Hepatocyte (in vitro differentiated cells): ENCODE data around the gene CWH43.

Experiments used
- EZH2 ChIP-seq: fragments of 200-600 bp; sonication (generic); IDR thresholded peaks from 2 replicates; pipeline ENCODE4 v1.6.1; 2016; ENCODE audit warnings: antibody characterized with exemption, mild to moderate bottlenecking, borderline replicate concordance
- EZH2phosphoT487 ChIP-seq: fragments of 200-600 bp; sonication (generic); IDR thresholded peaks from one replicate; pipeline ENCODE4 v1.6.1; 2018; ENCODE audit warnings: antibody characterized with exemption, mild to moderate bottlenecking, low read depth, moderate library complexity; ENCODE audit not compliant: unreplicated experiment, severe bottlenecking
- TF ChIP-seq, protein P1 (sequence below): fragments of 200-600 bp; sonication (generic); IDR thresholded peaks from 2 replicates; pipeline ENCODE4 v1.5.1; 2016; ENCODE audit warnings: antibody characterized with exemption, mild to moderate bottlenecking; ENCODE audit not compliant: poor library complexity

DNA sequence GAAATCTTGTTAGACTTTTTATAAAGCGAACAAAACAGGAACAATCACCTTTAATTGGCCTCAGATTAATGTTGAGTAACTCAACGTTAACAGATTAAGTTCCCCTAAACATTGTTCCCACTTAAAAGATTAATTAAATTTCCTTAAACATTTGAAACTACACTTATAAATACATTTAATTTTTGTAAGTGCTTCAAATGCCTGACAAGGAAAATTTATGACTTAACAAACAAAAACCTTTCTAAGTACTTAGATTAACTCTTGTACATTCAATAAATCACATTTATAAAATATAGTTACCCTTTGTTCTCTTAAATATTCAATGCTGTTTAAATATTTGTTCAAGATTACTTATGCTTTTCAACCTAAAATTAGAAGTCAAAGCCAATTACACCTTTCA lies 40.1 kb upstream of the CWH43 start:
- TF ChIP-seq EZH2 (no peak), EZH2phosphoT487 (no peak)
- TF ChIP-seq, protein P1, sequence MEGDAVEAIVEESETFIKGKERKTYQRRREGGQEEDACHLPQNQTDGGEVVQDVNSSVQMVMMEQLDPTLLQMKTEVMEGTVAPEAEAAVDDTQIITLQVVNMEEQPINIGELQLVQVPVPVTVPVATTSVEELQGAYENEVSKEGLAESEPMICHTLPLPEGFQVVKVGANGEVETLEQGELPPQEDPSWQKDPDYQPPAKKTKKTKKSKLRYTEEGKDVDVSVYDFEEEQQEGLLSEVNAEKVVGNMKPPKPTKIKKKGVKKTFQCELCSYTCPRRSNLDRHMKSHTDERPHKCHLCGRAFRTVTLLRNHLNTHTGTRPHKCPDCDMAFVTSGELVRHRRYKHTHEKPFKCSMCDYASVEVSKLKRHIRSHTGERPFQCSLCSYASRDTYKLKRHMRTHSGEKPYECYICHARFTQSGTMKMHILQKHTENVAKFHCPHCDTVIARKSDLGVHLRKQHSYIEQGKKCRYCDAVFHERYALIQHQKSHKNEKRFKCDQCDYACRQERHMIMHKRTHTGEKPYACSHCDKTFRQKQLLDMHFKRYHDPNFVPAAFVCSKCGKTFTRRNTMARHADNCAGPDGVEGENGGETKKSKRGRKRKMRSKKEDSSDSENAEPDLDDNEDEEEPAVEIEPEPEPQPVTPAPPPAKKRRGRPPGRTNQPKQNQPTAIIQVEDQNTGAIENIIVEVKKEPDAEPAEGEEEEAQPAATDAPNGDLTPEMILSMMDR: no peak
